ENCODE data around the gene TIGD6. TPM values are rescaled to one million over a fixed set of nuclear protein-coding genes. Genes with fewer than 3 reads are reported as not detected.

TIGD6 gene
- total and polyA plus RNA-seq, 2 of the 4 experiments (the other 2 are of a cell fraction) = 5.8 to 6.6 TPM

DNA sequence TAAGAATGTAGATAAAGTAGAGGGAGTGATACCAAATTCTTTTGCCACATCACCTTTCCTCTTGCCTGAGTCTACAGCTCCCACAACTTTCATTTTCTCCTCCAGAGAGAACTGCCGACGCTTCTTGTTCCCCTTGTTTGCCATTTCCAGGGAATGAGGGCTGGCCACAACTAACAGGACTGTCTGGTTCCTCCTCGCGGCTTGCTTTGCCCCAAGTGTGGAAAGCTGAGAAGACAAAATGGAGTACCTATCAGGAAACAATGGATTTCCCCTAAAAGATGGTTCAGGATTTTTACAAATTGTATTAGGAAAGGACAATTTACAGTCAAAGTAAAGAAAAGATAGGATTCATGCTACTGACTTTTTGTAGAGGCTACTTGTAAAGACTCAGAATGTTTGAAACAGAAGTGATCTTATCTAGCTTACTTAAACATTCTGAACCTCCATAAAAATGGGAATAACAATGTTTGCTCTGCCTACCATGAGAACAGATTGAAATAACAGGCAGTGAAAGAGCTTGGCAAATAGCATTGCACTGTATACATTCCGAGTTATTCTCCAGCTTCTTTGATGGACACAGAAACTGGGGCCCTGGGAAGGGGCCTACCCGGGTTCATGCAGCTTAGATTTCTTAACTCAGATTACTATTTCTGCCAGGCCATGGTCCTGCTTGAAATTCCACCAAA lies 4.1 kb downstream of the TIGD6 start:
- Histone ChIP-seq H3K4me3 (ENCODE audit: insufficient read depth, low read depth, low read length) (no peak overlapping the region), H3K36me3 (ENCODE audit: control insufficient read depth, insufficient read depth, low read length) (peaks cover 7% of the 10 kb centered on the region), H4K8ac (ENCODE audit: low read depth in 2 of 2, low read length in 2 of 2) (no peak overlapping the region), H3K18ac (ENCODE audit: low read depth, low read length) (no peak overlapping the region), H2BK15ac (ENCODE audit: low read depth, low read length) (no peak overlapping the region), H3K9me3 (ENCODE audit: control insufficient read depth, insufficient read depth, low read length) (no peaks in the 10 kb centered on the region), H3K79me1 (ENCODE audit: low read depth in 1 of 2, low read length in 2 of 2) (peaks cover 11 to 31% of the 10 kb centered on the region in 2 experiments), H4K20me1 (ENCODE audit: insufficient read depth, low read length) (peaks cover 4% of the 10 kb centered on the region; the same call in 1 of the 2 replicates), H2AFZ (replicated peaks; ENCODE audit: low read length, poor library complexity) (no peak overlapping the region), H3K4me1 (ENCODE audit: control insufficient read depth, insufficient read depth, low read length) (peaks cover 2% of the 10 kb centered on the region), H2BK5ac (ENCODE audit: low read depth, low read length, poor library complexity, severe bottlenecking) (no peak overlapping the region), H2AK5ac (ENCODE audit: low read depth, low read length) (no peak overlapping the region), H2BK20ac (ENCODE audit: low read depth, low read length) (no peak overlapping the region), H4K5ac (ENCODE audit: low read depth, low read length) (no peak overlapping the region), H3K9me1 (ENCODE audit: insufficient read depth, low read length) (peaks cover 16% of the 10 kb centered on the region), H3K4ac (ENCODE audit: low read depth, low read length) (no peak overlapping the region), H3K27ac (ENCODE audit: insufficient read depth, low read length) (no peak overlapping the region), H3K4me2 (ENCODE audit: low read depth, low read length) (no peak overlapping the region), H3K56ac (ENCODE audit: extremely low read depth, insufficient read depth, low read length) (no peak overlapping the region), H3K23ac (ENCODE audit: low read depth, low read length) (no peak overlapping the region), H2BK120ac (ENCODE audit: low read depth, low read length) (no peak overlapping the region), H2AK9ac (replicated peaks; ENCODE audit: low read depth, low read length, poor library complexity) (no peak overlapping the region), H3K27me3 (ENCODE audit: control insufficient read depth, insufficient read depth, low read length) (no peaks in the 10 kb centered on the region), H3K9ac (ENCODE audit: low read depth, low read length) (no peak overlapping the region), H3K14ac (replicated peaks; ENCODE audit: low read depth, low read length) (no peak overlapping the region), H4K91ac (ENCODE audit: insufficient read depth, low read depth, low read length) (no peak overlapping the region)
- dilution Hi-C loops (cut with HindIII; ENCODE audit: low sequenced_read_pairs, unreplicated experiment) = no loop called here
- no TSS peak for BruUV-seq (replicated peaks)
- intact Hi-C loops (cut with micrococcal nuclease) = no loop called here
- DNase-seq (no peak), ATAC-seq (ENCODE audit: low read depth) (no peak)
- CTCF ChIA-PET = interaction anchor here (1.1 kb wide), 1 partner anchor 162 kb away, joined by 3 read pairs; no protein-coding TSS in a partner anchor
- TF ChIP-seq MAZ (IDR thresholded peaks at IDR 0.05; ENCODE audit: borderline replicate concordance, low read depth, low read length) (no peak), CEBPB (IDR thresholded peaks at IDR 0.05; ENCODE audit: low read depth, low read length) (no peak), NFE2L2 (IDR thresholded peaks at IDR 0.05; ENCODE audit: low read depth, low read length) (no peak), BHLHE40 (IDR thresholded peaks at IDR 0.05; ENCODE audit: low read depth, low read length) (no peak), POLR2A (IDR thresholded peaks at IDR 0.05; ENCODE audit: low read depth, low read length) (no peak), RCOR1 (IDR thresholded peaks at IDR 0.05; ENCODE audit: insufficient replicate concordance, low read length) (no peak)
- TF ChIP-seq, protein P1, sequence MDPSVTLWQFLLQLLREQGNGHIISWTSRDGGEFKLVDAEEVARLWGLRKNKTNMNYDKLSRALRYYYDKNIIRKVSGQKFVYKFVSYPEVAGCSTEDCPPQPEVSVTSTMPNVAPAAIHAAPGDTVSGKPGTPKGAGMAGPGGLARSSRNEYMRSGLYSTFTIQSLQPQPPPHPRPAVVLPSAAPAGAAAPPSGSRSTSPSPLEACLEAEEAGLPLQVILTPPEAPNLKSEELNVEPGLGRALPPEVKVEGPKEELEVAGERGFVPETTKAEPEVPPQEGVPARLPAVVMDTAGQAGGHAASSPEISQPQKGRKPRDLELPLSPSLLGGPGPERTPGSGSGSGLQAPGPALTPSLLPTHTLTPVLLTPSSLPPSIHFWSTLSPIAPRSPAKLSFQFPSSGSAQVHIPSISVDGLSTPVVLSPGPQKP (IDR thresholded peaks at IDR 0.05; ENCODE audit: borderline replicate concordance, low read depth, low read length) = no peak
- whole genome bisulfite sequencing, 2 experiments (ENCODE audit: extremely low coverage in 2 of 2, insufficient read length in 1 of 2) = no CpG with 5 or more reads among the region's 6 CpGs
- POLR2A ChIA-PET (ENCODE audit: unreplicated experiment) = no interaction called here
- in situ Hi-C loops (cut with MboI; ENCODE audit: low sequenced_read_pairs) = no loop called here
